GM10266 (cell line): ENCODE measurements around the gene GPR61.

Experiments used
- DNase-seq: peaks from one replicate; pipeline ENCODE4 v3.0.0; 2012; ENCODE audit errors: extremely low spot score
- TF ChIP-seq, protein P1 (sequence below): IDR thresholded peaks from 2 replicates; pipeline ENCODE4 v1.5.1; 2012; ENCODE audit warnings: mild to moderate bottlenecking, low read depth; ENCODE audit not compliant: control insufficient read depth, insufficient read depth; ENCODE audit errors: missing control alignments

The GPR61 gene

DNA sequence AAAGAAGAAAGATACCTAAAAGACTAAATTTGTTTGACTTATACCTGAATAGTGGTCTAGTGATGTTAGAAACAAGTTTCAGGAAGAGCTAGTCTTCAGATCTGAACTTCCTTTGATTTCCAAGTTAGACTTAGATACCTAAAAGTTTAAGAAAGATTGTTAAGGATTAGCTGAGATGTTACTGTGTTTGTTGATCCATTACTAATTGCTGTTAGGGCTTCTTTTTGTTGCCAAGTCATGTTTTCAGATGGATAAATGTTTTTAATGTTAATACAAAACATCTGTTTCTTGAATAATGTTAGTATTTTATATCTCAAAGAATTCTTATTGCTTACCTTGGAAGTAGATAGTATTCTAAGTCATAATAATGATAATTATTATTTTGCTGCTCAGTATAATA, 20.3 kb downstream of the GPR61 start:
- TF ChIP-seq, protein P1, sequence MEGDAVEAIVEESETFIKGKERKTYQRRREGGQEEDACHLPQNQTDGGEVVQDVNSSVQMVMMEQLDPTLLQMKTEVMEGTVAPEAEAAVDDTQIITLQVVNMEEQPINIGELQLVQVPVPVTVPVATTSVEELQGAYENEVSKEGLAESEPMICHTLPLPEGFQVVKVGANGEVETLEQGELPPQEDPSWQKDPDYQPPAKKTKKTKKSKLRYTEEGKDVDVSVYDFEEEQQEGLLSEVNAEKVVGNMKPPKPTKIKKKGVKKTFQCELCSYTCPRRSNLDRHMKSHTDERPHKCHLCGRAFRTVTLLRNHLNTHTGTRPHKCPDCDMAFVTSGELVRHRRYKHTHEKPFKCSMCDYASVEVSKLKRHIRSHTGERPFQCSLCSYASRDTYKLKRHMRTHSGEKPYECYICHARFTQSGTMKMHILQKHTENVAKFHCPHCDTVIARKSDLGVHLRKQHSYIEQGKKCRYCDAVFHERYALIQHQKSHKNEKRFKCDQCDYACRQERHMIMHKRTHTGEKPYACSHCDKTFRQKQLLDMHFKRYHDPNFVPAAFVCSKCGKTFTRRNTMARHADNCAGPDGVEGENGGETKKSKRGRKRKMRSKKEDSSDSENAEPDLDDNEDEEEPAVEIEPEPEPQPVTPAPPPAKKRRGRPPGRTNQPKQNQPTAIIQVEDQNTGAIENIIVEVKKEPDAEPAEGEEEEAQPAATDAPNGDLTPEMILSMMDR, result no peak
- no peak for DNase-seq

DNA sequence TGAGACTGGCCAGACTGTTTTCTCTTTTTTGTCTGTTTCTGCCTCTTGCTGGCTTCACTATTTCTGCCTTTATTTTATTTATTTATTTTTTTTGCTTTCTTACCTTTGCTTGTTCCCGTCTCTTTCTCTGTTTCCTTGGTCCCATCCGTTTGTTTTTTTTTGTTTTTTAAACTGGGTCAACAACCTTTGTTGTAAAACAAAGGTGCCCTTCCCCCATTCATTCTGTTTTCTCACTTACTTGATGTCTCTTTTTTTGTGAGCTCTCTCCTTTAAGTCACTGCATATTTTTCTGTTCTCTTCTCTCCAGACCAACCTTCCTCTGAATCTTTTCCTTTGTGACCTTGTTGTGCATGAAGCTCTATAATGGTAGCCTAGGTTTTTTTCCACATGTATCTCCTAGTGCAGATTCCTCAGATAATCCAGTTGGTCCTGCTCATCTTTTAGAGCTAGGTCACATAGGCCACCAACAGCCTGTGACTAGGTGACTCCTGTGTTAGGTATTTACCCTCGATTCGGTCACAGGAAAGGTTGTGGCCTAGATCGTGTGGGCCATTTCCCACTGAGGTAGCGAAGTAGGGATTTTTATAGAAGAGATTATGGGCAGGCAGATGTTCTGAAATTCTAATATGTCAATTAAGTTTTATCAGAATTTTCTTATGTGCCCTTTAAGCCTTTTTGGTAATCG, 24.7 kb downstream of the GPR61 start:
- TF ChIP-seq, protein P1, result no peak
- DNase-seq, result no peak

DNA sequence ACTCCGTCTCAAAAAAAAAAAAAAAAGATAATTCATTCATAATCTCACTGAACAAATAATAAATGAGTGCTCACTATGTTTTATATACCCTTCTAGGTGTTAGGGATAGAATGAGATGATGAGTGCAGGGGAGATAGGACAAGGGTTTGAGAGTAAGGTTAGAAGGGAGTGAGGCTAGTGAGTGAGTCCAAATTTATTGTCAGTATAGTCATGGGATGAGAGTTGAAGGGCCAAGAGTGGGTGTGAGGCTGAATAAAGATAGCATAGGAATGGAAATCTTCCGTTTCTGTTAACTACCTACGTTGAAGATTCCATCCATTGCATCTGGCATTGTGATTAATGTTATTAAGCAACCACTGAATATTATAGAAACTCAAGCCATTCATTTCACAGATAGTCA, 25.6 kb downstream of the GPR61 start:
- no peak for DNase-seq
- TF ChIP-seq, protein P1, result no peak

DNA sequence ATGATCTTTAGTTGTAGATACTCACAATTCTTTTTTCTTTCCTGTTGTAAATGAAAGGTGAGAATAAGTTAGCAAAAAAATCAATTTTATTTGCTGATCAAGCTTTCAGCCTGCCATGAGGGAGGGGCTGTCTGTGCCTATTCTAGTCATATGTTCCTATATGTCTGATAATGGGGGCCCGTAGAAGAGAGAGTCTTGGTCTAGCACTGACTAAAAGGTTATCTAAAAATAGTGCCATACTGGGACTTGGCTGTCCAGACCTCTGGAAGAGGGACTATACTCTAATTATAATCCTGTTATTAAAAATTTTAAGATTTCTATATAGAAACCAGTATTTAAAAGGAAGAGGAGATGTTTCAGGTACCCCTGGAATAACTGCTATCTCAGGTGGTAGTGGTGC, 27.3 kb downstream of the GPR61 start:
- DNase-seq, result no peak
- TF ChIP-seq, protein P1, result no peak

DNA sequence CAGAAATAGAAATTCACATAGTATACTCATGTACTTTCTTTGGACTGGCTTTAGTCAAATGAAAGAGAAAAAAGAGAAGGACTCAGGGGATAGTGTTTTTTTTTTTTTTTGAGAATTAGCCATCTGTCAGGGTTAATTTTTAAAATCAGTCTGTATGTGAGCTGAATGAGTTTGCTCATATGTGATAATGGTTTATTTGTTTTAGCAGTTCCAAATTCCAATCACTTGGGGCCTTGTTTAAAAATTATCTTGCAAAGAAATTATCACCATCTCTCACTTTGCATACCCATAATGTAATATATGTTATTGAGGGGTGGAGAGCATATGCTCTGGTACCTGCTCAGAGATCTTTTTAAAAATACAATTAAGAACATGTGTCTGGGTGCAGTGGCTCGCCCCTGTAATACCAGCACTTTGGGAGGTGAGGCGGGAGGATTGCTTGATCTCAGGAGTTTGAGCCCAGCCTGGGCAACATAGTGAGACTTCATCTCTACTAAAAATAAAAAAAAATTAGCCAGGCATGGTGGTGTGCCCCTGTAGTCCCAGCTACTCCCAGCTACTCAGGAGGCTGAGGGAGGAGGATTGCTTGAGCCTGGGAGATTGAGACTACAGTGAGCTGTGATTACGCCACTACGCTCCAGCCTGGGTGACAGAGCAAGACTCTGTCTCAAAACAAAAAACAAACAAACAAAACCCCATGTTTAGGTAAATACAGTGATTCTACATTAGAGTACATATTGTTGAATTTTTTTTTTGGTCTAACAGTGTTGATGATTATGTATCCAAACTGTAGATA, 28.4 kb downstream of the GPR61 start:
- DNase-seq, result no peak
- TF ChIP-seq, protein P1, result no peak

DNA sequence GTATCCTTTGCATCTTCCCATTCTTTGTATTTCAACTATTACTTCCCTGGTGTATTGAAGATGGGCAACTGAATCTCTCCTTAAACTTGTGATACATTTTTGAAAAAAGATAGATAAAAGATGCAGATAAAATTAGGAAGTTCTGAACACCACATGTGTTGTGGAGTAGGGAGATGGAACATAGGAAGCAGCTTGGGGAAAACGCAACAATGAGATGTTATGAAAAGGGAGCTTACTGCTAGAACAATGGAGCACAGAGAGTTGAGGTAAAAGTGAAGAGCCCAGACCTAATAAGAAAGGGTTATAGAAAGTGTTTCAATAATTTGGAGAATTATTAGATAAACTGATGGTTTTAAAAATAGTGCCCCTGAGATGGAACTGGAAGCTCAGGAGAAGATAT, 29.7 kb downstream of the GPR61 start:
- TF ChIP-seq, protein P1, result no peak

DNA sequence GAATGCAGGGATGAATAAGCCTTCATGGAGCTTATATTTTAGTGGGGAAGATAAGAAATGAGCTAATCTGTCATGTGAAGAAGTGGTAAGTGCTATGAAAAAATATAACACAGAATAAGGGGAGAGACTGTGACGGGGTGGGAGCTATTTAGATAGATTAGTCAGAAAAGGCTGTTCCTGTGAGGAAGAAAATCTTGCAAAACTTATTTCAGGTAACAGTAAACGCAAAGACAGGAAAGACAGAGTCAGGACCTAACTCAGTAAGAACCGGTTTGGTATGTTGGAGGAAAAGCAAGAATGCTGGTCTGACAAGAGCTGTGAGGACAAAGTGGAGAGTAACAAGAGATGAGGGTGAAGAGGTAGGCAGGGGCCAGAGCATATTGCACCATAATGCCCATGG, 30.7 kb downstream of the GPR61 start:
- TF ChIP-seq, protein P1, result no peak
- no peak for DNase-seq

More for the DNA sequence above, 29.7 kb downstream of the GPR61 start:
- DNase-seq, result no peak
